ENCODE measurements around the gene RPUSD2. TPM values are rescaled to one million over a fixed set of nuclear protein-coding genes. Genes with fewer than 3 reads are reported as not detected.

The RPUSD2 gene
- total RNA-seq, 1 donor from 2014 or later, result 24.8 TPM

GRCh38 chr15:40584191-40584590 lies 15.1 kb downstream of the RPUSD2 start:
- no peak for ATAC-seq (ENCODE audit: low read depth)
- no peak for DNase-seq
- intact Hi-C loops (cut with micrococcal nuclease), result no loop called here
- no peak for TF ChIP-seq CTCF (IDR thresholded peaks at IDR 0.05)
- Mint-ChIP-seq H3K27me3 (no peaks in the 10 kb centered on the region), H3K4me1 (no peaks in the 10 kb centered on the region), H3K27ac (no peak overlapping the region), H3K4me3 (no peak overlapping the region), H3K36me3 (ENCODE audit: low read depth) (no peaks in the 10 kb centered on the region), H3K9me3 (no peaks in the 10 kb centered on the region)
- CTCF ChIA-PET, result no interaction called here
- POLR2A ChIA-PET, result no interaction called here

GRCh38 chr15:40590667-40591050 lies 21.6 kb downstream of the RPUSD2 start:
- Mint-ChIP-seq H3K9me3 (no peaks in the 10 kb centered on the region), H3K36me3 (ENCODE audit: low read depth) (peaks cover 11% of the 10 kb centered on the region), H3K27me3 (peaks cover 2% of the 10 kb centered on the region), H3K4me1 (peaks cover 21% of the 10 kb centered on the region), H3K4me3 (peak overlapping the region; percentile 84), H3K27ac (peak overlapping the region; percentile 56)
- POLR2A ChIA-PET, result interaction anchor here (0.5 to 2.7 kb wide), 4 partner anchors 21 to 551 kb away, joined by 3 to 21 read pairs (median 12); partner anchors contain the start of genes RAD51 and RPUSD2
- TF ChIP-seq CTCF (IDR thresholded peaks at IDR 0.05), result no peak
- CTCF ChIA-PET, result interaction anchor here (0.7 to 3.0 kb wide), 4 partner anchors 10 to 192 kb away, joined by 3 to 24 read pairs (median 4); partner anchors contain the start of gene RAD51
- ATAC-seq (ENCODE audit: low read depth) (no peak), DNase-seq (no peak)
- intact Hi-C loops (cut with micrococcal nuclease), result loop anchor here (5.0 kb wide), 2 partner anchors 362 to 1682 kb away; partner anchors contain the start of genes CHAC1, GANC and TMEM87A

GRCh38 chr15:40591389-40591788 lies 22.3 kb downstream of the RPUSD2 start:
- intact Hi-C loops (cut with micrococcal nuclease), result loop anchor here (5.0 kb wide), 2 partner anchors 361 to 1681 kb away; partner anchors contain the start of genes CHAC1, GANC and TMEM87A
- peaks cover 11% of the 10 kb centered on the region for H3K36me3 Mint-ChIP-seq (ENCODE audit: low read depth)
- ChIA-PET CTCF (interaction anchor here (0.7 to 2.6 kb wide), 2 partner anchors 191 kb away, joined by 3 to 12 read pairs; no protein-coding TSS in a partner anchor), POLR2A (interaction anchor here (4.0 kb wide), 1 partner anchor 22 kb away, joined by 22 read pairs; the partner anchor contains the start of gene RPUSD2)
- TF ChIP-seq CTCF (IDR thresholded peaks at IDR 0.05), result no peak
- H3K9me3 Mint-ChIP-seq, result no peaks in the 10 kb centered on the region
- H3K27ac Mint-ChIP-seq, result peak overlapping the region; percentile 25
- DNase-seq, result no peak
- no peak overlapping the region for H3K4me3 Mint-ChIP-seq
- H3K4me1 Mint-ChIP-seq, result peaks cover 21% of the 10 kb centered on the region
- ATAC-seq (ENCODE audit: low read depth), result no peak
- peaks cover 2% of the 10 kb centered on the region for H3K27me3 Mint-ChIP-seq

GRCh38 chr15:40593165-40593564 lies 24.1 kb downstream of the RPUSD2 start:
- ChIA-PET CTCF (interaction anchor here (2.6 kb wide), 1 partner anchor 189 kb away, joined by 12 read pairs; no protein-coding TSS in a partner anchor), POLR2A (interaction anchor here (0.6 to 4.0 kb wide), 4 partner anchors 24 to 241 kb away, joined by 3 to 22 read pairs (median 3); partner anchors contain the start of gene RPUSD2)
- no peak for TF ChIP-seq CTCF (IDR thresholded peaks at IDR 0.05)
- intact Hi-C loops (cut with micrococcal nuclease), result loop anchor here (1.0 to 5.0 kb wide), 4 partner anchors 24 to 1679 kb away; partner anchors contain the start of genes CHAC1, GANC, RPUSD2 and TMEM87A
- Mint-ChIP-seq H3K27me3 (peaks cover 2% of the 10 kb centered on the region), H3K36me3 (ENCODE audit: low read depth) (peaks cover 11% of the 10 kb centered on the region), H3K9me3 (no peaks in the 10 kb centered on the region), H3K4me1 (peaks cover 21% of the 10 kb centered on the region), H3K4me3 (peak overlapping the region; percentile 95), H3K27ac (peak overlapping the region; percentile 99)
- DNase-seq (no peak), ATAC-seq (ENCODE audit: low read depth) (no peak)
